ENCODE measurements around the gene HOXA10.

The HOXA10 gene

GRCh38 chr7:27192546-27193334 is 18.6 kb upstream of the HOXA10 start:
- DNase-seq (ENCODE audit: extremely low spot score, insufficient read length, low read depth) (no peak), FAIRE-seq (no peak)

GRCh38 chr7:27191833-27192545 is 17.9 kb upstream of the HOXA10 start:
- no peak for FAIRE-seq

DNA sequence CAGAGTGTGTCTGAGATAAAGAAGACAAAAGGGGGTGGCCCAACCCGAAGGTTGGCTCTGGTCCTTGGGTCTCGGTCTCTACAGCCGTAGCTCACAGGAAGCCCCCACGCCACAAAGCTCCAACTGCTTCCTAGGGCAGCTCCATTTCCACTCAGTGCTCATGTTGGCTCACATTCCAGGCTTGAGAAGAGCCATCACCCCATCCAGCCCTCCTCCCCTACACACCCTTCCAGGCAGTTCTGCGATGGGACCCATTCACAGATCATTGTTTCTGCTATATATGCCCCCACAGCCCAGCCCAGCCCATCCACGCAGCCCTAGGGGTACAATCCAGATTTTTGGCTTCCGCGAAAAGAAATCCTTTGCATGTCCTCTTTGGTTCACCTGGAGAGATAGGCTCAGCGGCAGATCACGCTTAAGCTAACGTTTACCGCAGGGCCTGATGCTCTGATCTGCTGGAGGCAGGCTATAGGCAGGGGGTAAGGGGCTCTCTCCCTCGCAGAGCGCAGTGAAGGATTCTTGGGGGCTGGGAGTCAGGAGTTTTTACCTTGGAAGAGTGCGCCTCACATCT is 17.1 kb upstream of the HOXA10 start:
- no peak for FAIRE-seq
- DNase-seq (ENCODE audit: extremely low spot score, insufficient read length, low read depth), result no peak

More at GRCh38 chr7:27191833-27192545, 17.9 kb upstream of the HOXA10 start:
- no peak for DNase-seq (ENCODE audit: extremely low spot score, insufficient read length, low read depth)

DNA sequence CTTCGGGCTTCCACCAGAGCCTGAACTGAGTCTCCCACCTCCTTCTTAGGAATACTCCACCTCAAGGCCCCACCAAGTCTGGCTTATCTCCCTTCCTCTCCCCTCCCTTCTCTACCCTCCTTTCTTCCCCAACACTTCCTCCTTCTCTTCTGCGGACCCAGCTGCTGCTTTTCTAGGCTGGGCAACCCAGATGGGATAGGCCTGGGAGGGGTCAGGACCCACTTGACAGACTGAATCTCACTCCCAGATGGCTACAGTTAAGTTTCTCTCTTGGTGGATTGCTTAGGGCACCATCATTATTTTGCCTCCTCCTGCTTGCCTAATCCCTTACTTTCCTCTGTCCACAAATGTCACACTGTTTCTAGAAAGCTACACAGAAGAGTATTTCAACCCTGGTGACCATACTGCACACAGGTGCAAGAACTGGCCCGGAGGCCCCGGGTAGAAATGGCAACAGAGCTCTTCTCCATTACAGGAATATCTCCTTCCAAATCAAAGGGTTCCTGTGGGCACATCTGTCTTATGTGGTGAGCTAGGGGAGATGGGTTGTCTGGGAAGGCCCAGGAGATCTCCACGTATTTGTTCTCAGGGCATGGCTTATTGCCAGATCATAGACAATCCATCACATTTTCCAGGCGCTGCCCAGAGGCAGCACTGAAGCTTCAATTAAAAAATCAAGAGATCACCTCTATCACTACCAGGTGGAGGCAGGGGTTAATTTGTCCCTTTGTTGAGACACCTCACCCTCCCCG is 16.1 kb upstream of the HOXA10 start:
- FAIRE-seq (no peak), DNase-seq (ENCODE audit: extremely low spot score, insufficient read length, low read depth) (no peak)

DNA sequence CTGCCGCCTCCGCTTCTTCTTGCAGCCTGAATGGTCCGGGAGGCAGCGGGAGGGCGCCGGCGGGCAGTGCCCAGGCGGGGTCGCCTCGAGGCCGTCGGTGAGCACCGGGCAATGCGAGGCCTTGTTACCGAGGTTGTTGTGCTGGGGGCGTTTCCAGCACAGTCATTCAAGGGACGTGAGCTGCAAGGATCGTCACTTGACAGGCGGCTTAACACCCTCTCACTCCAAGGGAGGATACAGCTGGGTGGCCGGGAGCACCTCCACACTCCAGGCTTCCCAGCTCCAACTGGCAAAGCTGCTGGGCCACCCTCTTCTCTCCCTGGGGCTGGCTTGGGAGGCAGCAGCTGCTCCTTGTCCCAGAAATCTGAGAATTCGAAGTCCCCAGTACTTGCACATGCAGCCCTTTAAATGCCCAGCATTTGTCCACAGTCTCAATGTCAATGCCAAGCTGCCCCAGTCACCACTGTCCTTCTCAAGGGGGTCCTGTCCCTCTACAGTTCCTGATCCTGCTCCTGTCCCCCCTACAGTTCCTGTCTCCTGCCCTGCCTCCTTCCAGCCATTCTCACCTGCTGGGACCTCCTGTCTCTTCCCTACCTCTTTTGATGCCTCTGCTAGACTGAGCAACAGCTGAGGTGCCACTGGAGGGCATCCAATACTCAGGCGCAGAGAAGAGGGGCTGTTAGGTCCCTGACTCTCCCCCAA is 15.3 kb upstream of the HOXA10 start:
- DNase-seq (ENCODE audit: extremely low spot score, insufficient read length, low read depth) (no peak), FAIRE-seq (no peak)

- DNase-seq (ENCODE audit: extremely low spot score, insufficient read length, low read depth) (no peak), FAIRE-seq (no peak)
Measured at GRCh38 chr7:27188386-27189294, 14.5 kb upstream of the HOXA10 start.

DNA sequence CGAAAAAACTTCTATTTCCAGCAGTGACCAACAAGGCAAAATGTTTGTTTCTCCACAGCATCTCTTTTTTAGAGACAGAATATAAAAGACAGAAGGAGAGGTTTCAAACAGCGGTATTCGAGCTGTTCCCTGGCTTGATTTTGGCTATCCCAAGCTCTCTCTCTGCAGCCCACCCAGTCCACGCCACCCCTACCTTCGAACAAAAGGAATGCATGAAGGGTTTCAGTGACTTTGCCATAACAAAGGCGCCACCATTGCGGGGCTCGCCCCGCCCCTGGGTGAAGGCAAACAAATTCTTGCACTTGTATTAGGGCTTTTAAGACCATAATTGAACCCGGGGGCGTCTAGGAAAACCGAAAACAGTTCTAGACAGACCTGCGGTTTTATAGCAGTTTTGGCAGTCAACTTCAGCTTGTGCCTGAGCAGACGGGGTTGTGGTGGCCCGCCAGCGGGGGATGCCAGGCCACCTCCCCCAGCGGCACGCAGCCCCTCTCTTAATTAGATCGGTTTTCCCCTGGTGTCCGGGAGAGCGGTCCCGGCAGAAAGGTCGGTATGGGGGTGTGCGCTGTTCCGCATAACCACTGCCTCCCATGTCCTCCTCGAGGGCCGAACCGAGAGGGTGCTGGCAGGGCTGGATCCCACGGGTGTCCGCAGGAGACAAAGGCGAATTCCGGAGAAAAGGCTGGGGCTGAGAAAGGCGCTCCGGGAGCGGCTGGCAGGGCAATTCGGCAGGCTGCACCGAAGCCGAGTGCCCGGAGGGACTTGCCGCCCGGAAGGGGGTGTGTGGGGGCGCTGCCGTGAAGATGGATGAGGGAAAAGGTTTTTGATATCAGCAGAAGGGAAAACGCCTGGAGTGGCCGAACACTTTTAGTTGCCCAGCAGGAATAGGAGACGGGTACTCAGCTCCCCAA is 13.6 kb upstream of the HOXA10 start:
- DNase-seq (ENCODE audit: extremely low spot score, insufficient read length, low read depth) (no peak), FAIRE-seq (no peak)

DNA sequence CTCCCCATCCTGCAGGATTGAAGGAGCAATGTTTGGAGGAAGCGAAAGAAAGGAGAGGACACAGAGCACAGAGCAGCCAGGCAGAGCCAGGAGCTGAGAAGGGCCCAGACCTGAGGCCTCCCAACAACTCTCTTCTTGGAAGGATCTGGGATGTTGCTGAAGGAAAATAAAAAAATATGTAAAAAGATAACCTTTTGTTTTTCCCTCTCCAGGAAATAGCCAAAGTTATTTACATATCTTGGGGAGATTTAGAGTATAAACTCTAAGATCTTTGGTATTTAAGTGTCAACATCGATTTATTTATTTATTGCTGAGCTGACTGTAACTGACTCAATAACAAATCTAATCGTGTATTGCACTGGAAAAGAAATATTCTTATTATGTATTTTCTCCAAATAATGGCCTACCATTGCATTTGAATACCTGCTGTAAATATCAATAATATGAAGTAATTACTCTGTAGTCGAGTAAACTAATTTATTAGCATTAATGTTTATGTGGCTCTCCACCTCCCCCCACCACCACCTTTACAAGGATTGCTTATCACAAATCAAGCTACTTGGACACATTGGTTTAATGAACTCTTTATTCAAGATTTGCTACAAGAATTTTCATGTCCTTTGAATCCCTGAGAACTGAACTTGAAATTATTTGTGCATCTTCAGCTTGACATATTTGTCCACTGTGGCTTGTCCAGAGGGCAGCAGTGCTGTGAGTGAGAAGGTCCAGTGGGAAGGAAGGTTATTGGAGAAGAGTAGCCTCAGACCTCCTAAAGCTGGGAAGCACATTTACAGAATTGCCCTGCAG is 12.8 kb upstream of the HOXA10 start:
- DNase-seq (ENCODE audit: extremely low spot score, insufficient read length, low read depth) (no peak), FAIRE-seq (no peak)

DNA sequence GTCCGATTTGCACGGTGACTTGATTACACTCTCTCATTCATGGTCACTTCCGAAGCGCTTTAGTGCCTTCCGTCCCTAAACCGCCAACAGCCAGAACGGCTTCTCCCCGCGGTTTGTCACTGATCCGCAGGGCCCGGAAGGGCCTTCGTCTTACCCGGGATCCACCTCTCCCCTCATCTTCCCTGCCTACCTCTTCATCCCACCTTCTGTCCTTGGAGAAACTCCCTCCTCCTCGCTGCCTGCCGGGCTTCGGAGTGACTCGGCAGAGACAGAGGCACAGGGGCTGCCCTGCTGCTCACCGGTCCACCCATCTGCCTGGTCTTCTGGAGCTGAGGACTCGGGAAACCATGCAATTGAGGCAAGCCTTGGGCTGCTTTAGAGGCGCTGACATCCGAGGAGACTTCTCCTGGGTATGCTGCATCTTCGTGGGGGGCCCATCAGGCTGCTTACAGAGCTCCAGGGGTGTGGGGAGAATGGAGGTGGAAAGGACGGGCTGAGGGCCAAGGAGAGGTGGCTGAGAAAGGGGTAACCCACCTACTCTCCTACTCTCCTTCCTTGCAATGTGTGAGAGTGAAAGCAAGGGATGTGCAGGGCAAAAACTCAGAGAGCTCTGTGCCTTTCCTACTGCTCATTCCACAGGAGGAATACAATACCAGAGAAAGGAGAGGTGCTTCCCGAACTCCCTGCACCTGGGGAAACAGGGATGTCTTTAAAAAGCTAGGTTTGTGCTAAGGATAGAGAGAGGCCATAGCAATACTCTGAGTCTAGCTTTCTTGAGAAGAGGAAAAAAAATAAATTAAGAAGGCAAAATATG is 11.9 kb upstream of the HOXA10 start:
- FAIRE-seq, result no peak
- no peak for DNase-seq (ENCODE audit: extremely low spot score, insufficient read length, low read depth)

DNA sequence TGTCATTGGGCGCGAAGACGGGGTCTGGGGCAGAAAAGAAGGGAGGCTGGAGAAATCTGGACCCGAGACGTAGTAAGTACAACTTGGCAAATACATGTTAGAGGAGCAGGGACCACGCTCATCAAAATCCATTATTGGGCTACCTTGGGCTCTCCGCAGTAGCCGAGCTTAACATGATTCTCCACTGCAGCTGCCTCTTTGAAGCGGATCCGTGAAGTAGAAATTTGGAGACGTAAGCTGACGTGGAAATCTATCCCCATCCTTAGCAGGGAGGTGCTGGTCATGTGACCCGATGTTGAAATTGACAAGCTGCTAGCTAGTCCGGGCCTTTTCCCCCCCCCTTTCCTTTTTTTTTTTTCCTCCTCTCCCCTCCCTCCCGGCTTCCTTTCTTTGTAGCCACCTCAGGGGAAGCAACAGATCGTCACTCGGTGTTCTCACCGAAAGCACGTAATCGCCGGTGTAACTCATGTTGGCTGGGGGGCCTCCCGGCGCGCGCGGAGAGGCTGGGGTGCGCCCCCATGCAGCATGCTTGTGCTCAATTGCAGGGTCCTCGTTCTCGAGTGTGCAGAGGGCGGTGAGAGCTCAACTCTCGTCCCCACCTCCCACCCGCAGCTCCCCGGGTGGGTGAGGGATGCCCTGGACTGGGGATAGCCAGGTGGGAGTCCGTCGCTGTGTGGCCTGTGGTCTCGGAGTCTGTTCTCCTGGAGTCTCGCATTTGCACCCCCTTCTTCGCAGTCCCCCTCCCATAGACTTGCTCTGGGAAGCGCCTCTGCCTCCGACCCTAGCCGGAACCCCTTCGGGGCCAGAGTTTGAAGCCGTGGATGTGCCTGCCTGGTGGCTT is 11.1 kb upstream of the HOXA10 start, which contains the start of gene HOXA11:
Gene HOXA11, minus strand, starts transcription at position 220 of the 841 bp plus-strand sequence. Its CDS starts 88 bp downstream, at position 132.
- DNase-seq (ENCODE audit: extremely low spot score, insufficient read length, low read depth) (no peak), FAIRE-seq (no peak)

- FAIRE-seq (no peak), DNase-seq (ENCODE audit: extremely low spot score, insufficient read length, low read depth) (no peak)
Measured at GRCh38 chr7:27184337-27185012, 10.4 kb upstream of the HOXA10 start.

- no peak for DNase-seq (ENCODE audit: extremely low spot score, insufficient read length, low read depth)
- no peak for FAIRE-seq
Measured at GRCh38 chr7:27183682-27184336, 9.7 kb upstream of the HOXA10 start.

GRCh38 chr7:27182861-27183681 is 9.0 kb upstream of the HOXA10 start:
- FAIRE-seq (no peak), DNase-seq (ENCODE audit: extremely low spot score, insufficient read length, low read depth) (no peak)

All from GM18507 (cell line).